GM04504 (cell line): Measurements from ENCODE around the gene NCOA1.
"Not testable (repeated sequence)": the region's sequence is repeated elsewhere in the genome, so short reads cannot be mapped to it uniquely, and the experiment has no call there.

Experiments used
- DNase-seq: peaks from one replicate; pipeline ENCODE4 v3.0.0-alpha.2; 2012; ENCODE audit warnings: low read depth

NCOA1 gene

DNA sequence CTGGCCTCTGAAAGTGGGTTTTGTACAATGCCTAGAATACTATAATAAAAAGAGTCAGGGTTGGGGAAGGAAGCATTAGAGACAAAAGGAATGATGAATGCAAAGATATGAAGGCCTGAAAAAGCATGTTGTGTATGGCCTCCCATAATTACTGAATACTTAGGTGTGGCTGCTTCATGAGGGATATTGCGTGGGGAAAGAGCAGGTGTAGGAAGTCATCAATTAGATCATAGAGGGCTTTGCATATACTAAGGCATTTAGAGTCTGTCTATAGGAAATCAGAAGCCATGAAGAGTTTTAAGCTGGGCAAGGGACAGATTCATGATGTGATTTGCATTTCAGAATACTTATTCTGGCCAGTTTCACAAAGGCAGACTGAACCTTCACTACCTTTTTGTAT is 48.2 kb downstream of the NCOA1 start:
- no peak for DNase-seq

DNA sequence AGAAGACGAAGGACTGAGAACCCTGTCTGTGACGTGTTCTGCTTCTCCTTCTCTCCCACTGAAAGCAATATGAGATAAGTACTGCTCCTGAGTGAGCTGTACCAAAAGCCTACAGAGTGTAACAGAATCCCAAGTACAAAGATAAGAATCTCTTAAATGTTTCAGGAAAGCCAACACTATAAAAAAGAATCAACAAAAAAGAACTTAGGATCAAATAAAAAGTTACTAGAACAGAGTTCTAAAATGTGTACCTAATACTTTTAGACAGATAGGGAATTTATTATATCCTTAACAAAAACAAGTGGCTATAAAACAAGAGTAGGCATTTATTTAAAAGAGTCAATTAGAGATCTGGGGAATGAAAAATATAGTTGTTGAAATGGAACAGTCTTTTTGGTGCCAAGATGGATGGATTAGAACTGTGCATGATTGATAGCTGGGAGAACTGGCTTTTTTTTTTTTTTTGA is 49.0 kb downstream of the NCOA1 start:
- DNase-seq = no peak

DNA sequence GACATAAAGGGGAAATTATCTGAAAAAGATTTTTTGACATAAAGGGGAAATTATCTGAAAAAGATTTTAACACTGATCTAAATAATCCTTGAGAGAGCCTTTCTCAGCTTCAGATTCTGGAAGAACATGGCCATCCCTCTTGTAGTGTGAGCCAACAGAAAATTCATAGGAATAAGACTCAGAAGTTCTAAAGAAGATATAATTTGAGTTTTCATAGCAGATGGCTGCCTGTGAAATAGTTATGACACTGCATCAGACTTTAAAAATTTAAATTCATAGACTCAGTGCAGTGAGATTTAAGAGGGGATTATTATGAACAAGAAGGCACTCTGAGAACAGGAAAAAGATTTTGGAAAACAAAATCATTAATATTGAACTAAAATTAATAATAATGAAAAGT is 50.6 kb downstream of the NCOA1 start:
- DNase-seq = no peak

DNA sequence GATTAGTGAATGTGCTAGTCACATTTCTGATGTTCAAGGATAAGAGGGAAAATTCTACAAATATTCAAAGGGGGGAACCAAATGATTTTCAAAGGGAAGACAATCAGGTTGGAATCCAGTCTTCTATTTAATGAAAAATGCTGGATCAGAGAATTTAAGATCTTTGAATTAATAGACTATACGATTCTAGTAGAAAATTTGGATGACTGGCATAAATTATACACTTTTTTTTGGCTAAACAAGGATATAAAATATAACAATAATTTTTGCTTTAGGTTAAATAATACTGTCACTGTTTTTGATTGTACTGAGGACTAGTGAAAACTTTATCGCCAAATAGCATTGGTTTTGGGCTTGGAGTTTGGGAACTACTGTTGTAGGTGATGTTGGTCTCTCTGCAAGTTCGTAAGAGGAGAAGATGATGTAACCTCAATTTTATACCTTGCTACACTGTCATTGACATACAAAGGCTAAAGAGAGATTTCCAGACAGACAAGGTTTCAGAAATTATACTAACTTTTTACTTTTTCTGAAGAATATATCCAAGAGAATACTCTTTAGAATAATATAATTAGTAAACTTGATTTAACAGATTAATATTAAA is 51.3 kb downstream of the NCOA1 start:
- DNase-seq = no peak

DNA sequence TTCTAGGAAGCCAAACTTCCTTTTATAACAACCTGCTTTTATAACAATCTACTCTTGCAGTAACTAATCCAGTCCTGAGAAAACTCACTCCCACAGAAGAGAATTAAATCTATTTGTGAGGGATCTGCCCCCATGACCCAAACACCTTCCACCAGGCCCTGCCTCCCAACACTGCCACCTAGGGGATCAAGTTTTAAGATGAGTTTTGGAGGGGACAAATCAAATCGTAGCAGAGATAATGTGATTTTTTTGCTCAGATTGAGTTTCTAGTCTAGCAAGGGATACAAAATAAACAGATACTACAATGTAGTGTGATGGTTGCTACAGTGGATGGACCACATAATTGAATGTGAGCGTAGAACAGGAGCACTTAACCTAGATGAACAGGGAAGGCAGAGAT is 52.2 kb downstream of the NCOA1 start:
- DNase-seq = no peak

DNA sequence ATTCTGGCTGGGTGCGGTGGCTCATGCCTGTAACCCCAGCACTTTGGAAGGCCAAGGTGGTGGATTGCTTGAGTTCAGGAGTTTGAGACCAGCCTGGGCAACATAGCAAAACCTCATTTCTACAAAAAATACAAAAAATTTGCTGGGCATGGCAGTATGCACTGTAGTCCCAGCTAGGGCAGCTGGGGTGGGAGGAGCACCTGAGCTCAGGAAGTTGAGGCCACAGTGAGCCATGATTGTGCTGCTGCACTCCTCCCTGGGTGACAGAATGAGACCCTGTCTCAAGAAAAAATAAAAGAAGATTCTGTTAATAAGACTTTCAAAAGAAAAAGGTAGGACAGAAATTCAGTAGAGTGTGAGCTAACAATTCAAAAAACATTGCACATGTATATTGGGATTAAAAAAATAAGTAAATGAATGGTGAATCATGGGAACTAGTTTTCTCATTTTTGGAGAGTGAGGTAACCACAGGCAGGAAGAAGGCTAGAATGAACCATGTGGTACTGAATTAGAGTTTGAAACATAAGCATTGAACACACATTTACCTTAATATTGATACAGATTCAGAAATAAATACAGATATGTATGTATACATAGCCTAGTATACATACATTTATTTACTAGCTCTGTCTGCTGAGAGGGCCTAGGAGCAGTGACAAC is 53.5 kb downstream of the NCOA1 start:
- no peak for DNase-seq

DNA sequence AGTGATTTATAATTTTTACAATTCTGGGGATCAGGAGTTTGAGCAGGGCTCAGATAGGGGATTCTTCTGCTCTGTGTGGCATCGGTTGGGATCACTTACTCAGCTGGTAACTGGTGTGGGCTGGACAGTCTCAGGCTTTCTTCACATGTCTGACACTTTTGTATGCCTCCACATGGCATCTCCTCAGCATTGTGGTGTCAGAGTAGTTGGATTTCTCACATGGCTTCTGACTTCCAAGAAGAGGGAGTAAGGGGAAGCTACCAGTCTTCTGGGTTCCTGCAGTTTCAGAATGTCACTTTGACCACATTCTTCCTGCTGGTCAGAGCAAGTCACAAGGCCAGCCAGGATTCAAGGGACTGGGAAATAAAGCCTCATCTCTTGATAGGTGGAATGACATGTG is 55.6 kb downstream of the NCOA1 start:
- no peak for DNase-seq

DNA sequence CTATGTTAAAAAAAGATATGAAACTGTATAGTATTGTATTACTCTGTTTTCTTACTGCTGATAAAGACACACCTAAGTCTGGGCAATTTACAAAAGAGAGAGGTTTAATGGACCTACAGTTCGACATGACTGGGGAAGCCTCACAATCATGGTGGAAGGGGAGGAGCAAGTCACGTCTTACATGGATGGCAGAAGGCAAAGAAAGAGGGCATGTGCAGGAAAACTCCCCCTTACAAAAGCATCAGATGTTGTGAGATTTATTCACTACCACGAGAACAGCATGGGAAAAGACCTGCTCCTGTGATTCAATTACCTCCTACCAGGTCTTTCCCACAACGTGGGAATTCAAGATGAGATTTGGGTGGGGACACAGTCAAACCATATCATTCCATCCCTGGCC is 57.0 kb downstream of the NCOA1 start:
- DNase-seq = no peak

DNA sequence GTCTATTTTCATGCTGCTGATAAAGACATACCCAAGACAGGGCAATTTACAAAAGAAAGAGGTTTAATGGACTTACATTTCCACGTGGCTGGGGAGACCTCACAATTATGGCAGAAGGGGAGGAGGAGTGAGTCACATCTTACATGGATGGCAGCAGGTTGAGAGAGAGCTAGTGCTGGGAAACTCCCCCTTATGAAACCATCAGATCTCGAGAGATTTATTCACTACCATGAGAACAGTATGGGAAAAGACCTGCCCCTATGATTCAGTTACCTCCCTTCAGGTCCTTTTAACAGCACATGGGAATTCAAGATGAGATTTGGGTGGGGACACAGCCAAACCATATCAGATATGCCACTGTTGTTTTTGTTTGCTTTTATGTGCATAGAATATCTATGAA is 59.2 kb downstream of the NCOA1 start:
- DNase-seq = not testable (repeated sequence)

DNA sequence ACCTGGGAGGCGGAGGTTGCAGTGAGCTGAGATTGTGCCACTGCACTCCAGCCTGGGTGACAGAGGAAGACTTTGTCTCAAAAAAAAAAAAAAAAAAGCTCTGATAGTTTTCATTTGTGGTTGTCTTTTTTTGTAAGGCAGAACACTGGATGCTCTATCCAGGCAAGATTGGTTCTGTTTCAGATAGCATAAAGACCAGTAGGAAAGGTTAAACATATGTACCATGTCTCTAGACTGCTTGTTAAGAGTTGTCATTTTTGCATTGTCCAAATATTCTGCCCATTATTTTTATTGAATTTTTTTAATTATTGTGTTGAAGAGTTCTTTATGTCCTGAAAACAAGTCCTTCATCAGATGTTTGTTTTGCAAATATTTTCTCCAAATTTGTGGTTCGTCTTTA is 60.0 kb downstream of the NCOA1 start:
- no peak for DNase-seq

DNA sequence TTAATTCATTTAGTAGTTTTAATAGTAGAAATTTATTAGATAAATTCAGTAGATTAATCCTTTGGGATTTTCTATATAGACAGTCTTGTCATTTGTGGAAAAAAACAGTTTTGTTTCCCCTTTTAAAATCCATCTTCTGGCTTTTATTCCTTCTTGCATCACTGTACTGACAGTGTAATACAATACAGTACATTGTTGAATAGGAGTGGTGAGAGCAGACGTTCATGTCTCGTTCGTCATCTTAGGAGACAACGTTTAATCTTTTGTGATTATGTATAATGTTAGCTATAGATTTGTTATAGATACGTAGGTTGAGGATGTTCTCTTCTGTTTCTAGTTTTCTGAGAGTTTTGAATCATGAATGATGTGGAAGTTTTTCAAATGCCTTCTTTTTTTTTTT is 61.8 kb downstream of the NCOA1 start:
- no peak for DNase-seq

DNA sequence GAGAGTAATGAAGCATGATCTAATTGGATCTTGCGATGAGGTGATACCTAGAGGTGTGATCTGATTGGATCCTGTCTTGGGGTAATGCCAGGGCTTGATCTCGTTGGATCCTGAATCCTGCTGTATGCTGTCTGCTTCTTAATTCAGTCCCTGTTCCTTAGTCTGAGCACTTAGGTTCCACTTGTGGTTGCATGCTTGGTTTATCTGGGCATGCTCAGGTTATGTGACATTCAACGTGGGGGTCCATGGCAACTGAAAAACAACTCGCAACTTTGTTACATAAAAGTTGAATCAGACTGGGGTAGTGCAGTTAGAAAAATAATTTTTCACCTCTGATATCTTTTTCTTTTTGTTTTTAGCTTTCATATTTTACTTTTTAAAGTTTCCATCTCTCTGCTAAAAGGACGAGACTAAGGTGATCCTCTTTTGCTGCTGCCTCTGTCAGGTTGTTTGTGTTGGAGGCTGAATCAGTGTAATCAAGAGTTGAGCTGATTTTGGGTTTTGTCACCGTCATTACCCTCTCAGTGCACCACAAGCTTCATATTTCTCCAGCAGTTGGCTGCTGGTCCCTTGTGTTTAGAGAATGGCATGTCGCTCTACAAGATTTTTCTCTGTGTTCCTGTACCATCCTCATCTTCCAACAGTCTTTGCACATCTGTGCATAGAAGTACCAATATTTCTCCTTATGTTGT is 67.9 kb downstream of the NCOA1 start:
- DNase-seq = no peak

DNA sequence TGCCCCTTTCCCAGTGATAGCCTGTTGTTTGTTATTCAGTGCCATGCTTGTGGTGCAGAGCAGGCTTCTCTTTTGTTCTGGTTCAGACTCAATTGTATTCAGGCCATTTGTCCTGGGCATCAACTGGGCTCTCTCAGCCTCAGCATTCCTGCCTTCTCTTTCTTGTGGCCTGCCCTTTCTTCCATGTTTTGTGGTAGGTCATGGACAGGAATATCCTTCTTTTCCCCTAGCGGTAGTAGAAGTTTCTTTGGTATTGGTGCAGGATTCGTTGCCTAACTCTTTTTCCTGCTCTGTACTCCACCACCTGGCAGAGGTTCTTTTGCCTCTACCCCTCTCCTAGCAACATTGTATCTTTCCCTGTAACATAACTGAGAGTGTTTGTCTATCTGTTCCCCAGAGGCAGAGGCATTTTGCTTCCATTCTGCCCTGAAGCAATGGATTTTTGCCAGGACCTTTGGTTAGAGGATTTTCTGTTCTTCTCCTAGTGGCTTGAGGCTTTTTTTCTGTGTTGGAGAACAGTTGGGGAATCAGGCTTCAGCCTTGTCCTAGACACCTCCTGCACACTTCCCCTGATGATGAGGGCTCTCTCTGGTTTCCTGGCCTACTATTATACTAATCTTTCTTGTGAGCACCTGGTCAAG is 68.5 kb downstream of the NCOA1 start:
- peak; percentile 8 for DNase-seq

DNA sequence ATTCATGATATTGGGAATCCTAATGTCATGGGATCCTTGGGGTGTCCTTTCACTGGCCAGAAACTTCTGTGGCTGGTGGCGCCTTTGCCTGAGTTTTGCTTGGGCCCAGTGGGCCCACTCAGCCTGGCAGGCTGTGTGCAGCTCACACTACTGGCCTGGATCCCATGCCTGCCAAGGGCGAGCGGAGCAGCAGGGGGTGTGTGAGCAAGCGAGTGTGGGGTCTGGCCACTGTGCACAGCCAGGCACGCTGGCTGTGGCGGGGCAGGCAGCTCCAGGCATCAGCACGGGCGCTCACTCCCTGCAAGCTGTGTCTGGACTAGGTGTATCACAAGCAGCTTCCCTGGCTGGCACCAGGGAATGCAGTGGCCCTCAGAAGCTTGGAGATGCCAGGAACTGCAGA is 74.5 kb downstream of the NCOA1 start:
- DNase-seq = no peak

DNA sequence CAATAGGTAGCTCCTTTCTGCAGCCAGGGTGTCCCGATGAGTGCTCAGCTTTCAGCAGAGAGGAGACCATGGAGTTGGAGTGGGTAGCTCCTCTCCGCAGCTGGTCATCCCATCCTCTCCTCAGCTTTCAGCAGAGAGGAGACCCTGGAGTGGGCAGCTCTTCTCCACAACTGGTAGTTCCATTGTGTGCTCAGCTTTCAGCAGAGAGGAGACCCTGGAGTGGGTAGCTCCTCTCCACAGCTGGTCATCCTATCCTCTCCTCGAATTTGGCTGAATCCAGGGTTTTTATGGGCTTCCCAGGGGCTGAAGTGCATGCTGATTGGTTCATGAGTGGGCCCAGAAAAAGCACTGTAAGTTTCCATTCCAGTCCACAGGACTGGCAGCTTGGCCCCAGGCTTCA is 75.2 kb downstream of the NCOA1 start:
- no peak for DNase-seq

DNA sequence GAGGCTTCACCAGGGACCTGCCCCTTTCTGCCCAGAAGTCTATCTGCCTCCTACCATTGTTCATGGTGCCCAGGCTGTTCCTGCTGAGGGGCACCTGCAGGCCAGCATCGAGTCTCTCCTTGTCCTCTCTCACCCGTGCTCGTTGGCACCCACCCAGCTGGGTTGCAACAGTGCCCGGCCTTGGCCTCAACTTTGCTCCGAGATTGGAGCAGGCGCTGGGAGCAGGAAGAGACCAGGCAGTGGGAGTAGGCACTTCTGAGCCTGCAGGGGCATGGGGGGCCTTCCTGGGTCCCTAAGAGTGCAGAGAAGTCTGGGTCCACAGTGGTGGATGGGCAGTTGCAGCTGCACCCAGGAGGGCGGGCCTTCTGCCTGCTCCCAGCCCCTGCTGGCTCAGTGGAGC is 75.6 kb downstream of the NCOA1 start:
- no peak for DNase-seq

DNA sequence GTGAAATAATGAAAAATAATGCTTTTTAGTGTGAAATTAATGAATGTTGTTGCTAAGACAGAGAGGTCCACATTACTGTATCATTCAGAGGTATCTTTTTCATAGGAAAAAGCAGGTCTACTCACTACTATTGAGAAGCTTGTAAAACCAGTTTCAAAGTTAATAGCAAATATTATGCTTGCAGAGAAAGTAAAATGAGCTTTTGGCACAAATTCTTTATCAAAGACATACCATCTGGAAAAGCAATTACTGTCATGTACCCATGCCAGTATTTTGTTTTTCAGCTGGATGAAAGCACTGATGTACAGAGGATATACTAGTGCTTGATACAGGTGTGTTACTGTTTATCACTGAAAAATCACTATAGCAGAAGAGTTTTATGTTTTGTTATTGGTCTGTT is 77.5 kb downstream of the NCOA1 start:
- DNase-seq = no peak

DNA sequence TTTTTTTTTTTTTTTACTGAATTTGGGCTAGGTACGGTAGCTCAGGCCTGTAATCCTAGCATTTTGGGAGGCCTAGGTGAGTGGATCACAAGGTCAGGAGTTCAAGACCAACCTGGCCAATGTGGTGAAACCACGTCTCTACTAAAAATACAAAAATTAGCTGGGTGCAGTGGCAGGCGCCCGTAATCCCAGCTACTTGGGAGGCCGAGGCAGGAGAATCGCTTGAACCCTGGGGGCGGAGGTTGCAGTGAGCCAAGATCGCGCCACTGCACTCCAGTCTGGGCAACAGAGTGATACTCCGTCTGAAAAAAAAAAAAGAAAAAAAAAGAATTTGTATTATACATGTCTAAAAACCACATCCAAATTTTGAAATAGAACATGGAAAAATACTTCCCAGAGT is 78.5 kb downstream of the NCOA1 start:
- not testable (repeated sequence) for DNase-seq

DNA sequence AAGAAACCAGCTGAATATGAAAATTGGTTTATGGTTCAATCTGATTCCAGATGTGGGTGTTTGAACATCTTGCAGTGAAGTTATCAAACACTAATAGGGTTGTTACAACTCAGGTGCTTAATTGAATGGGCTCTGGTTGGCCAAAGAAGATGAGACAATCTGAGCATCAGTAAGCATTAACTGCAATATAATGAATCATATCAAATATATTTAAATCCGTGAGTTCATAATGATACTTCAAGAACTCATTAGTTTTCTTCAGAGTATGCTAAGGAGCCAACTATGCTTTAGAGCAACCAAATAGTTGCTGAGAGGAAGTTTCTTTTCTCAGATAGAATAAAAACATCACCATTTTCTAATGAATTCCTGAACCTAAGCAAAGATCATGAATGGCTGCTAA is 79.2 kb downstream of the NCOA1 start:
- DNase-seq = no peak

DNA sequence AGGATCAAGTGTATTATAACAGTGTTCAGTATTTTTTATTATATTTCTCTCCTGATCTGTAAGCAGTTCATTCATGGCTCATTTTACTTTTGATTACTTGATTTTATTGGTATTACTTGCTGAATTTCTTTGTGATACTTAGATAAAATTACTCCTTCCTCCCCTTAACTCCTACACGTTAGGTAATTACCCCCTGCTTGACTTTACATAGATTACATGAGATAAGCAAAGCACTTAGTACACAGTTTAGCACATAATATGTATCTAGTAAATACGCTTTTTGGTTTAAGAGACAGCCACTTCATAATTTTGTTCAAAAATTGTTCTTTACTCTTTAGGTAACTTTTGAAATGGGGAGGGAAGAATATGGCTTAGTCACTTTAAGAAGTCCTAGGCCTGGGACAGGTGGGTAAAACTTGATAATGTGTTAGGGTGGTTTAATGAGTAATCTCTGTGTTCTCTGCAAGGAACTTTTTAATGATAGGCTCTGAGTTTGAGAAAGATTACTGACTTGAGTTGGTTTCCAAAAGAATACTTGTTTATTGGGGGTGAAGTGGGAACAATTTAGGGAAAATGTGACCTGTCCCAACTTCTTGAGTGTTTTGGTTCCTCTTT is 80.9 kb downstream of the NCOA1 start:
- DNase-seq = no peak

DNA sequence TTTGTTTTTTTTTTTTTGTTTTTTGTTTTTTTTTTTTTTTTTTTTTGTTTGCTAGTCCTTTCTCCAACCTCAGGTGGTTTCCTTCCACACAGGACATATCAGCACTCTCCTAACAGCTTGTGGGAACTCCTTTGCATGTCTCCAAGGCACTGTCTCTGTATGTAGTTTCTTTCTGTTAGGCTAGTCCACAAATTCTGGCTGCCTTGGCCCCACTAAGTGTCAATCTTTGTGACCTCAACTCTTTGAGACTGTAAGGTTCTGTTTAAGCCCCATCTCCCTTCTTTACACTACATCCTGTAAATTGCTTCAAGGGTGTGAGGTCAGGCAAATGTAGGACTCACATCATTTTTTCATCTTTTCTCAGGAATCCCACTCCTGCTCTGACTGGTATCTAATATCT is 85.1 kb downstream of the NCOA1 start:
- DNase-seq = no peak

DNA sequence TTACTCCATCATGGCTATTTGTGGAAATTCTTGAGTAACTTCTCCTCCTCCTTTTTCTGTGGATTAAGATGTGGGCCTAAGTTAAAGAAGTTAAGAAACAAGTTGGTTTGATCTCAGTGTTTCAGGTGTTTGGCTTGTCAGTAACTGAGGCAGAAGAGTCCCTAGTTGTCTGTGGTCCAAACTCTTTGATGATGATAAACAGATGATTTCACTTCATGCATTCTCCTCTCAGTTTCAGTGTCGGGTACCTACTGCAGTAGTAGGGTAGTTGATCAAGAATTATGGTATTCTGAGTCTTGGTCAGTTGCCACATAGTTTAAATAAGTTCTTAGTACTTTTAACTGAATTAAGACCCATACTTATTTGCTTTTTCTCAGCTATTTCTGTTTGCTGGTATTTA is 85.6 kb downstream of the NCOA1 start:
- DNase-seq = no peak

DNA sequence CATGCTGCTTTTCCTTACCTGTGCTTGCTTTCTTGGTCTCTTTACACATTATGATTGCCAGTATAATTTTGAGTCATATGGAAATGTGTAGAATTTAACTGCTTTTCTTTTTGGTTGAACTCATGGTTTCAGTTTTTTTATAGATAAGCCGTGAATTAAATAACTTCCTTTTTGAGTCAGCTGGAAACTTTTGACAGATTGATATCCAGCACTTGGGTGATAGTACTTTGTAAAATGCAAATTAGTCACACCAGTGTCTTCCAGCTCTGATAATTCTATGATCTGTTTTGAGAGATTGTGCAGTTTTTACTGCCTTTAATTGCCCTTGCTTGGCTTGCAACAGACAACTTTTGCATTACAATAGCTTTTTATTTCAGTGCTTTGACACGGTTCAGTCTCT is 86.4 kb downstream of the NCOA1 start:
- no peak for DNase-seq
